ENCODE measurements around the gene CCDC60.

Gene CCDC60

DNA sequence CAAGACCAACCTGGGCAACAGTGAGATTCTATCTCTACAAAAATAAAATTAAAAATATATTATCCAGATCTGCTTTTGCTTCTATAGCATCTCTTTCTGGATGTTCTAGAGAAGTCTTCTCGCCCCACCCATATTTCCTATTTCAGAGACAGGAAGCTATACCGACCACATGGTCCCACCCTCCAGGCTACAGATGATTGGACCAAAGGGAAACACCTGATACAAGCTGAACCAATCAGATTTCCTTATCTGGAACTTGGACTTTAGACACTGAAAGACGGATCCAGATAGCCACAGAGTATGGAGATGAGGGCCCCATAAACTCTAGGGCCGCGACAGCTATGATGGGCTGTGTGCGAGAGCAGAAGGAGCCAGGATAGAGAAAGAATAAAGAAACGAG, 48.7 kb downstream of the CCDC60 start:
- no peak for DNase-seq (ENCODE audit: low read depth)
- no peak overlapping the region for H3K4me3 ChIP-seq (ENCODE audit: low read length)
- no peak for TF ChIP-seq CTCF (conservative IDR thresholded peaks at IDR 0.05; ENCODE audit: low read depth, low read length)

- no peak for DNase-seq (ENCODE audit: low read depth)
- H3K4me3 ChIP-seq (ENCODE audit: low read length), result no peak overlapping the region
These were observed 49.8 kb downstream of the CCDC60 start for GRCh38 chr12:119384340-119384739.

DNA sequence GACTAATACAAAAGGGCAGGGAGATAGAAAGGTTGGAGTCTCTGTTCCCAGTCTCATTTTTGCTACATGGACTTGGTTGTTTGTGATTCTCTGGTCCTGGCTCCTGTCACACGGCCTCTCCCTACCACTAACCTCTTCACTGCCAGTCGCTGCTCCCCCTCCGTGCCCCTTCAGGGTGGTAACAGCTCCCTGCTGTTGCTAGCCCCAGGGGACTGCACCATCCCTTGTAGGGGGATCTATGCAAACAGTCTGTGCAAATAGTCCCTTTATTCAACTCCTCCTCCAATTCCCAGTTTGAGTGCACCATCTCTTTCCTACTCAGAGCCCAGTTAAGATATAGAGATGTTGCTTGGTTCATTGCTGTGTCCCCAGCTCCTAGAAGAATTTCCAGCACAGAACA, 51.1 kb downstream of the CCDC60 start:
- H3K4me3 ChIP-seq (ENCODE audit: low read length), result no peak overlapping the region
- no peak for DNase-seq (ENCODE audit: low read depth)
- TF ChIP-seq CTCF (conservative IDR thresholded peaks at IDR 0.05; ENCODE audit: low read depth, low read length), result no peak

More at GRCh38 chr12:119384340-119384739, 49.8 kb downstream of the CCDC60 start:
- TF ChIP-seq CTCF (conservative IDR thresholded peaks at IDR 0.05; ENCODE audit: low read depth, low read length), result no peak

DNA sequence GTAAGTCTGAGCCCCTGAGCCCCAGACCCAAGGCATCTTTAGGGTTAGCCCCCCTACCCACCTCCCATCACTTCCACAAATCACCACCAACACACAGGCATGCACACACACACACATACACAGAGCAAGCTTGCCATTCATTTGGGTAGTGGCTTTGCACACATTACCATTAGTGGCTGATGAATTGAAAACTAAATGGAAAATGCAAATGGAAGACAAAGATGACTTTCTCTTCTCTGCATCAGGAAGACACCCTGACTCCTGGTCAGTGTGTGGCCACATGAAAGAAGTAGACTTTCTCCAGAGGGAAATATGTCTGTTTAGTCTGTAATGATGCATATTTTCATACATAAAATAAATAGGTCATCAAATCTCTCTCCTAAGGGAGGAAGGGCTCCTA, 55.2 kb downstream of the CCDC60 start:
- H3K4me3 ChIP-seq (ENCODE audit: low read length), result no peak overlapping the region
- no peak for TF ChIP-seq CTCF (conservative IDR thresholded peaks at IDR 0.05; ENCODE audit: low read depth, low read length)
- DNase-seq (ENCODE audit: low read depth), result no peak

- no peak for DNase-seq (ENCODE audit: low read depth)
- no peak for TF ChIP-seq CTCF (conservative IDR thresholded peaks at IDR 0.05; ENCODE audit: low read depth, low read length)
- H3K4me3 ChIP-seq (ENCODE audit: low read length), result no peak overlapping the region
These were observed 57.1 kb downstream of the CCDC60 start for GRCh38 chr12:119391673-119392072.

- no peak for DNase-seq (ENCODE audit: low read depth)
- no peak for TF ChIP-seq CTCF (conservative IDR thresholded peaks at IDR 0.05; ENCODE audit: low read depth, low read length)
- H3K4me3 ChIP-seq (ENCODE audit: low read length), result no peak overlapping the region
These were observed 59.1 kb downstream of the CCDC60 start for GRCh38 chr12:119393677-119394076.

GRCh38 chr12:119397540-119397939, 63.0 kb downstream of the CCDC60 start:
- TF ChIP-seq CTCF (conservative IDR thresholded peaks at IDR 0.05; ENCODE audit: low read depth, low read length), result no peak
- no peak for DNase-seq (ENCODE audit: low read depth)
- H3K4me3 ChIP-seq (ENCODE audit: low read length), result no peak overlapping the region
